ENCODE data around the gene RUNDC1. TPM values are rescaled to one million over a fixed set of nuclear protein-coding genes. Genes with fewer than 3 reads are reported as not detected.

RUNDC1 gene
- total and polyA plus RNA-seq, 7 donors = 8.7 to 17.8 (median 10.6) TPM

DNA sequence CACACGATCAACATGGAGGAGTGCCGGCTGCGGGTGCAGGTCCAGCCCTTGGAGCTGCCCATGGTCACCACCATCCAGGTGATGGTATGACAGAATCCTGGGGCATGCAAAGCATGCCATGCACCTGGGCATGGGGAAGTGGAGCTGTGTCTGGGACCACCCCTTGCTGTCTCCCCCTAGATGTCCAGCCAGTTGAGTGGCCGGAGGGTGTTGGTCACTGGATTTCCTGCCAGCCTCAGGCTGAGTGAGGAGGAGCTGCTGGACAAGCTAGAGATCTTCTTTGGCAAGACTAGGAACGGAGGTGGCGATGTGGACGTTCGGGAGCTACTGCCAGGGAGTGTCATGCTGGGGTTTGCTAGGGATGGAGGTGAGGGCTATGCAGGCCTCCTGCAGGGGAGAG, 32.9 kb downstream of the RUNDC1 start:
- DNase-seq (no peak), ATAC-seq (no peak)
- H3K27ac ChIP-seq = no peak overlapping the region
- WGBS, 3 donors = 75 to 79% (median 75%) methylated on average over 8 of the region's 8 CpGs
- intact Hi-C loops (cut with DNase I) = no loop called here
- no peak overlapping the region for H3K4me3 ChIP-seq
- peaks cover 0 to 45% of the 10 kb centered on the region in 2 donors for H3K36me3 ChIP-seq (ENCODE audit: insufficient read depth in 1 of 2, low read depth in 1 of 2)
- H3K4me1 ChIP-seq = no peaks in the 10 kb centered on the region
- no peaks in the 10 kb centered on the region for H3K9me3 ChIP-seq
- TF ChIP-seq, protein P1, sequence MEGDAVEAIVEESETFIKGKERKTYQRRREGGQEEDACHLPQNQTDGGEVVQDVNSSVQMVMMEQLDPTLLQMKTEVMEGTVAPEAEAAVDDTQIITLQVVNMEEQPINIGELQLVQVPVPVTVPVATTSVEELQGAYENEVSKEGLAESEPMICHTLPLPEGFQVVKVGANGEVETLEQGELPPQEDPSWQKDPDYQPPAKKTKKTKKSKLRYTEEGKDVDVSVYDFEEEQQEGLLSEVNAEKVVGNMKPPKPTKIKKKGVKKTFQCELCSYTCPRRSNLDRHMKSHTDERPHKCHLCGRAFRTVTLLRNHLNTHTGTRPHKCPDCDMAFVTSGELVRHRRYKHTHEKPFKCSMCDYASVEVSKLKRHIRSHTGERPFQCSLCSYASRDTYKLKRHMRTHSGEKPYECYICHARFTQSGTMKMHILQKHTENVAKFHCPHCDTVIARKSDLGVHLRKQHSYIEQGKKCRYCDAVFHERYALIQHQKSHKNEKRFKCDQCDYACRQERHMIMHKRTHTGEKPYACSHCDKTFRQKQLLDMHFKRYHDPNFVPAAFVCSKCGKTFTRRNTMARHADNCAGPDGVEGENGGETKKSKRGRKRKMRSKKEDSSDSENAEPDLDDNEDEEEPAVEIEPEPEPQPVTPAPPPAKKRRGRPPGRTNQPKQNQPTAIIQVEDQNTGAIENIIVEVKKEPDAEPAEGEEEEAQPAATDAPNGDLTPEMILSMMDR (IDR thresholded peaks at IDR 0.05) = no peak
- H3K27me3 ChIP-seq (ENCODE audit: insufficient read depth in 3 of 3, low read length in 2 of 3) = no peaks in the 10 kb centered on the region

DNA sequence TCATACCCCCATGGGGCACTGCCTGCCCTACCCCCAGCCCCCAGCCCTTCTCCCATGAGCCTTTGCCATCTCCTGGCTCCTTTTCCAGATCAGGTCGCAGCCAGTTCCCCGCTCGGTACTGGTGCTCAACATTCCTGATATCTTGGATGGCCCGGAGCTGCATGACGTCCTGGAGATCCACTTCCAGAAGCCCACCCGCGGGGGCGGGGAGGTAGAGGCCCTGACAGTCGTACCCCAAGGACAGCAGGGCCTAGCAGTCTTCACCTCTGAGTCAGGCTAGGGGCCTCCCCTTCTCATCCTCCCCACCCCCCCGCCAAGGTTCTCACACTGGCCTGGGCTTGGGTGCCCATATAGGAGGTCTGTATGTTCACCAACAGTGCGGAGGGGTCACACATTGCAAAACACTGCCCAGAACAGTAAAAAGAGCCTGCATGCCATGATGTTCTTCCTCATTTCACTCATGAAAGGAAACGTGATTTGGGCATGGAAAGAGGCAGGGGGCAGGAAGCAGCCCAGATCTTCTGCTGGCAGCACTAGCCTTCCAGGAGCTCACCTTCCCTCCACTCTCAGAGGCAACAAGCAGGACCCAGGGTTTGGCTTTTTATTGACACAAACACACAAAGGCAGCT, 33.8 kb downstream of the RUNDC1 start:
- TF ChIP-seq, protein P1 (IDR thresholded peaks at IDR 0.05) = no peak
- no peak overlapping the region for H3K27ac ChIP-seq
- intact Hi-C loops (cut with DNase I) = no loop called here
- ATAC-seq (no peak), DNase-seq (no peak)
- no peaks in the 10 kb centered on the region for H3K9me3 ChIP-seq
- peaks cover 3% of the 10 kb centered on the region for H3K4me1 ChIP-seq
- WGBS, 3 donors = 78 to 82% (median 79%) methylated on average over 12 of the region's 12 CpGs
- peaks cover 0 to 52% of the 10 kb centered on the region in 2 donors for H3K36me3 ChIP-seq (ENCODE audit: insufficient read depth in 1 of 2, low read depth in 1 of 2)
- no peaks in the 10 kb centered on the region for H3K27me3 ChIP-seq (ENCODE audit: insufficient read depth in 3 of 3, low read length in 2 of 3)
- H3K4me3 ChIP-seq = no peak overlapping the region

DNA sequence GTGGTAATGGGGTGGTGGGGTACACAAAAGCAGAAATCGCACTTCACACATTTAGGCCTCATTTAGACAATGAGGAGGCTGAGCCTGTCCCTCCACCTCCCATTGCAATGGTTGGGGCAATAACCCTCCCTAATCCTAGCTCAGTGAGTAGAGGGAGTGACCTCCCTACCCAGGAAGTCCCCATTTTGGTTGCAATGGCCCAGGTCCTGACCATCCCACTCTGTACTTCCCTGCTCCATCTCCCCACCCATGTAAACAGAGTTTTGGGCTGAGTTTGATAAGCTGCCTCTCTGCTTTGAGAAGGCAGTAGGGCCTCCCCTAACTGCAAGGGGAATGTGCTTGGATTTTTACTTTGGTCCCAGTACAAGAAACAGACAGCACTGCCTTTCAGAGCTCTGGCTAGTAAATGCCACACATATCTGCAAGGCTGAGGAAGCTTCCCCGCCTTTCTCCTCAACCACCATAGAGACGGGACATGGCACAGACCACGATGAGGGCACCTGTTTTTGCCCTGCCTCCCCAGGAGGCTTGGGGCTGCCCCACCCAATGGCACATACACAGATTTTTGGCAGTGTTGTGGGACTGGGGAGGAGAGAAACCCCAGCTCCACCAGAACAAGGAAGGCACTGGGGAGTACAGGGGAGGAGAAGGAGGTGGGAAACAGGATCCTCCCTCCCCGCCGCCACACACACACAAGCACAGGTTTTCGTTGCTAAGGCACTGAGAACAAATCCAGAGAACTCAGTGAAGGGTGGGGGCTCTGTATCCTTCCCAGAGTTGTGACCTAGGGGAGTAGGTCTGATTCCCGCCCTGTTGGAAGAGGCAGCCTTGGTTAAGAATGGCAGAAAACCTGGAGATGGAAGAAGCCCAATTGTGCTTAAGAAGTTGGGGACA, 34.5 kb downstream of the RUNDC1 start:
- no peak overlapping the region for H3K4me3 ChIP-seq
- 71 to 76% (median 75%) methylated on average over 8 of the region's 8 CpGs for WGBS, 3 donors
- H3K36me3 ChIP-seq (ENCODE audit: insufficient read depth in 1 of 2, low read depth in 1 of 2) = peaks cover 0 to 52% of the 10 kb centered on the region in 2 donors
- no peaks in the 10 kb centered on the region for H3K9me3 ChIP-seq
- ATAC-seq (no peak), DNase-seq (no peak)
- peak overlapping the region; percentile 46 for H3K27ac ChIP-seq
- TF ChIP-seq, protein P1 (IDR thresholded peaks at IDR 0.05) = no peak
- no peaks in the 10 kb centered on the region for H3K27me3 ChIP-seq (ENCODE audit: insufficient read depth in 3 of 3, low read length in 2 of 3)
- intact Hi-C loops (cut with DNase I) = no loop called here
- peaks cover 5% of the 10 kb centered on the region for H3K4me1 ChIP-seq

DNA sequence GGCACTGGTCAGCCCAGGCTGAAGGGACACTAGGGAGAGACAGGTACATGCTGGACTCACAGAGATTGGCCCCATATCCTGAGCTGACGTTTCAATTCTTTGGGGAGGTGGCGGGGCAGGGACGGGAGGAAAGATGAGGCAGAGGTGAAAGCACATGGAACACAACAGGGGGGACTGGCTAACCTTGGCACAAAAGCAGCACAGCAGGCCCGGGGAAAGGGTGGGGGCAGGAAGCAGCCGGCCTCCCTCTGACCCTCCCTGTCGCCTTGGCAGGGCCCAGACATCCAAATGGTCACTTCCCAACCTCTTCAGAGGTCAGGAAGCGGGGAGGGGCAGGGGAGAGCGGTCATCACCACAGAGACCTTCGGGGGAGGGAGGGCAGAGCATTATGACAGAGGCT, 35.2 kb downstream of the RUNDC1 start:
- Histone ChIP-seq H3K4me3 (no peak overlapping the region), H3K27me3 (ENCODE audit: insufficient read depth in 3 of 3, low read length in 2 of 3) (no peaks in the 10 kb centered on the region), H3K27ac (peak overlapping the region; percentile 46), H3K9me3 (no peaks in the 10 kb centered on the region), H3K4me1 (peaks cover 7% of the 10 kb centered on the region), H3K36me3 (ENCODE audit: insufficient read depth in 1 of 2, low read depth in 1 of 2) (peaks cover 0 to 52% of the 10 kb centered on the region in 2 donors)
- TF ChIP-seq, protein P1 (IDR thresholded peaks at IDR 0.05) = no peak
- ATAC-seq = peak; percentile 22 to 66 (median 64)
- intact Hi-C loops (cut with DNase I) = no loop called here
- DNase-seq = peak; percentile 73 to 87
- 45 to 54% (median 49%) methylated on average over 8 to 9 of the region's 9 CpGs for WGBS, 3 donors

Measured in psoas muscle (tissue), 8 donors.